Esophagus muscularis mucosa (tissue), 4 donors: Measurements from ENCODE around the gene LY9. TPM values are rescaled to one million over a fixed set of nuclear protein-coding genes. Genes with fewer than 3 reads are reported as not detected.

Experiments used
- DNase-seq: peaks from one replicate; pipeline ENCODE4 v3.0.0-alpha.2; 2017; ENCODE audit errors: extremely low spot score
- H3K27ac ChIP-seq, 4 donors: fragments of 200-600 bp; sonication (generic); replicated peaks in 1 of 4; 1 replicate in 3 of 4; 2 replicates in 1 of 4; pipeline ENCODE4 v1.5.1; 2016 to 2019; ENCODE audit warnings: mild to moderate bottlenecking in 1 of 4
- H3K27me3 ChIP-seq, 4 donors: fragments of 200-600 bp; sonication (generic); one replicate each; pipeline versions ENCODE4 v1.5.1 to v1.6.0; 2016 to 2019
- H3K36me3 ChIP-seq, 4 donors: fragments of 200-600 bp; sonication (generic); one replicate each; pipeline ENCODE4 v1.5.1; 2016 to 2019
- H3K4me1 ChIP-seq, 4 donors: fragments of 200-600 bp; sonication (generic); one replicate each; pipeline ENCODE4 v1.5.1; 2016 to 2019
- H3K4me3 ChIP-seq, 4 donors: fragments of 200-600 bp; sonication (generic); 1 replicate in 2 of 4; 2 replicates in 2 of 4; pipeline ENCODE4 v1.5.1; 2016 to 2019; ENCODE audit warnings: mild to moderate bottlenecking in 4 of 4, moderate library complexity in 1 of 4
- H3K9me3 ChIP-seq, 4 donors: fragments of 200-600 bp; sonication (generic); 1 replicate in 3 of 4; 2 replicates in 1 of 4; pipeline ENCODE4 v1.5.1; 2016 to 2019
- EP300 ChIP-seq: sonication (generic); formaldehyde crosslinking; IDR thresholded peaks from one replicate; pipeline ENCODE4 v1.6.1; 2017; ENCODE audit warnings: antibody characterized with exemption
- POLR2A ChIP-seq: fragments of 450-650 bp; IDR thresholded peaks from one replicate; pipeline ENCODE4 v1.6.1; 2017; ENCODE audit warnings: antibody characterized with exemption, moderate library complexity, mild to moderate bottlenecking, low read depth
- POLR2AphosphoS5 ChIP-seq, 2 donors: sonication (generic); formaldehyde crosslinking; IDR thresholded peaks; one replicate each; pipeline ENCODE4 v1.6.1; 2017; ENCODE audit warnings: antibody characterized with exemption in 2 of 2
- WGBS: methylation state at CpG from one replicate; pipeline ENCODE4 v1.1.5; 2018; 5-methylcytosine and 5-hydroxymethylcytosine counted together
- intact Hi-C: fragments of 100-400 bp; cut with DNase I; formaldehyde crosslinking; loops from one replicate; pipeline ENCODE4 v1.15.1; 2023
- total RNA-seq, 4 donors: library from RNA; depleted of rRNA; stranded (reverse); fragments of >200 nt; gene quantifications; one replicate each; pipeline versions ENCODE4 v1.1.0 to v1.2.1, GENCODE V29; 2016
- TF ChIP-seq, protein P1 (sequence below), 3 experiments: fragments of 200-600 bp in 2 of 3; fragments of 450-650 bp in 1 of 3; sonication (generic) in 2 of 3; IDR thresholded peaks; one replicate each; pipeline ENCODE4 v1.5.1; 2017 to 2019; ENCODE audit warnings: antibody characterized with exemption in 3 of 3, mild to moderate bottlenecking in 2 of 3, moderate library complexity in 1 of 3

Gene LY9
- total RNA-seq, 4 donors from 2014 or later = 0.26 to 0.66 TPM; not detected in 2

DNA sequence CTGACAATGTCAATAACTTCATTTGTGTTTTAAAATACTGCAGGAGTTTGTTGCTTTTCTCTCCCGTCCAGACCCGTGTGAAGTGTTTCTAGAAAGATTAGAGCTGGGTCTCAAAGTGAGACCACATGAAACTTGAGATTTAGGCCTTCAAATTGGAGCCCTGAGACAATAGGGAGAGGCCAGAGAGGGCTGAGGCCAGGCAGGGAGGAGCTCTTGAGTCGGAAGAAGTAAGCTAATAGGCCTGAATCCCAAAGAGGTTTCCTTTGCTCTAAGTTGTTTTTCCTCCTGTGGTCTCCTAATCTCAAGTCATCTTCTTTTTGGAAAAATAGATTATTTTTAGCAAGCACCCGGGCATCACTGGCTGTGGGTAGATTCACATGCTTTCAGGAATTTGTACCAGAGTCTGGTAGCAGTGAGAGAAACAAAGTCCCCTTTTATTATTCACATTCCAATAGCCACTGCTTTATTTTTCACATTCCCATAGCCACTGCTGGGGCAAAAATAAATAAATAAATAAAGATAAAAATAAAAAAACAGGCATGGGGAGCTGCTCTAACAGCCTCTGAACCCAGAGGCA, 41.1 kb downstream of the LY9 start:
- TF ChIP-seq POLR2AphosphoS5 (IDR thresholded peaks at IDR 0.05) = no peak
- TF ChIP-seq POLR2A = no peak
- TF ChIP-seq, protein P1, sequence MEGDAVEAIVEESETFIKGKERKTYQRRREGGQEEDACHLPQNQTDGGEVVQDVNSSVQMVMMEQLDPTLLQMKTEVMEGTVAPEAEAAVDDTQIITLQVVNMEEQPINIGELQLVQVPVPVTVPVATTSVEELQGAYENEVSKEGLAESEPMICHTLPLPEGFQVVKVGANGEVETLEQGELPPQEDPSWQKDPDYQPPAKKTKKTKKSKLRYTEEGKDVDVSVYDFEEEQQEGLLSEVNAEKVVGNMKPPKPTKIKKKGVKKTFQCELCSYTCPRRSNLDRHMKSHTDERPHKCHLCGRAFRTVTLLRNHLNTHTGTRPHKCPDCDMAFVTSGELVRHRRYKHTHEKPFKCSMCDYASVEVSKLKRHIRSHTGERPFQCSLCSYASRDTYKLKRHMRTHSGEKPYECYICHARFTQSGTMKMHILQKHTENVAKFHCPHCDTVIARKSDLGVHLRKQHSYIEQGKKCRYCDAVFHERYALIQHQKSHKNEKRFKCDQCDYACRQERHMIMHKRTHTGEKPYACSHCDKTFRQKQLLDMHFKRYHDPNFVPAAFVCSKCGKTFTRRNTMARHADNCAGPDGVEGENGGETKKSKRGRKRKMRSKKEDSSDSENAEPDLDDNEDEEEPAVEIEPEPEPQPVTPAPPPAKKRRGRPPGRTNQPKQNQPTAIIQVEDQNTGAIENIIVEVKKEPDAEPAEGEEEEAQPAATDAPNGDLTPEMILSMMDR (IDR thresholded peaks at IDR 0.05) = no peak
- TF ChIP-seq EP300 = no peak
- Histone ChIP-seq H3K4me1 (peaks cover 0 to 10% (median 3%) of the 10 kb centered on the region in 4 donors), H3K27ac (peak overlapping the region in 1 of 4 donors; percentile 39), H3K9me3 (no peaks in the 10 kb centered on the region), H3K27me3 (peaks cover 0 to 5% (median 0%) of the 10 kb centered on the region in 4 donors), H3K36me3 (no peaks in the 10 kb centered on the region), H3K4me3 (no peak overlapping the region)
- 36% methylated on average over 4 of the region's 4 CpGs for WGBS
- no peak for DNase-seq
- intact Hi-C loops = loop anchor here (10.0 kb wide), 1 partner anchor 278 kb away; the partner anchor contains the start of genes NIT1 and PFDN2

DNA sequence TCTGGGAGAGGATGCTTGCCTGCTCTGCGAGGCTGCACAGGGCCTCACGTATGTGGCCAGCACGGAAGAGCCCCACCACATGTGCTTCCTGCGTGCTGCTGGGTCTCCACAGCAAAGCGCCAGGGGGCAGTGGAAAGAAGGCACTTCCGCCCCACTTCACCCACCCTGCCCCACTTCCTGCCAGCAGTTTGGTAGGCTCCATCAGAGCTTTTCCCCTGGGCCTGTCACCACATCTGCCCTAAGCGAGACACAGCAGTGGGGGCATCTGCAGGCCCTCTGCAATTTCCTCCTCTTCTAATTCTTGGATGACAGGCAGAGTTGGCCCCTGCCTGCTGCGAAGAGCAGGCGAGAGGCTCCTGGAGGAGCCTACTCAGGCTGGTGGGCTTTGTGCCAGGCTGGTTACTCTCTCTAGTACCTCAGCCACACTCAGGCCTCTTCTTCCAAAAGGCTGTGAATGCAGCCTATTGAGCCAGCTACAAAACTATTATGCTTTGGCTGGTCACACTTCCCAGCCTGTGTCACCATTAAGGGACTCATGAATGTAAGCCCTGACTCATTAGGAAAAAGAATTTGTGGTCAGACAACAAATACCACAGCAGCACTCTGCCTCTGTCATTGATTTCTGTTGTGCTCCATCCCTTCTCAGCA, 41.7 kb downstream of the LY9 start:
- H3K9me3 ChIP-seq = no peaks in the 10 kb centered on the region
- no peaks in the 10 kb centered on the region for H3K36me3 ChIP-seq
- intact Hi-C loops = loop anchor here (10.0 kb wide), 1 partner anchor 277 kb away; the partner anchor contains the start of genes NIT1 and PFDN2
- WGBS = 64% methylated on average over 9 of the region's 9 CpGs
- peaks cover 0 to 5% (median 0%) of the 10 kb centered on the region in 4 donors for H3K27me3 ChIP-seq
- peak overlapping the region in 2 of 4 donors; percentile 11 to 39 for H3K27ac ChIP-seq
- DNase-seq = no peak
- H3K4me3 ChIP-seq = no peak overlapping the region
- TF ChIP-seq, protein P1 (IDR thresholded peaks at IDR 0.05) = no peak
- TF ChIP-seq POLR2AphosphoS5 (IDR thresholded peaks at IDR 0.05) = no peak
- TF ChIP-seq EP300 = no peak
- no peak for TF ChIP-seq POLR2A
- H3K4me1 ChIP-seq = peaks cover 0 to 10% (median 3%) of the 10 kb centered on the region in 4 donors

DNA sequence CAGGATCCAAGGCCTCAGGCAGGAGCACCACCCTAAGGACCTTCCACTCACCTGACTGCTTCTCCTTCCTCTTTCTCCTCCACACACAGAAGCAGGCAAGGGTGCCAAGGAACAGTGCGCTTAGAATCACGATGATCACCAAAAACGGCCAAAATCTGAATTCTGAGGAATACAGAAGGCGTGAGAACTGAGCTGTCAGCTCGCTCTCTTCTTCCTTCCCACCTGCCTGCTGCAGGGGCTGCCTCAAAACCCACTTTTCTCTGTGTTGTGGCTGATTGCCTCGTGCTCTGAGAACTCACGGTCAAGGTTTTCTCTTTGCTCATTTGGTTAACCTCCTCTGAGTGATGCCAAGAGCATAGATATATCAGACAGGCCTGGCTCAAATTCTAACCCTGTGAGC, 42.9 kb downstream of the LY9 start:
- Histone ChIP-seq H3K4me3 (no peak overlapping the region), H3K4me1 (peaks cover 0 to 10% (median 3%) of the 10 kb centered on the region in 4 donors), H3K36me3 (no peaks in the 10 kb centered on the region), H3K9me3 (no peaks in the 10 kb centered on the region), H3K27ac (no peak overlapping the region), H3K27me3 (no peaks in the 10 kb centered on the region)
- DNase-seq = no peak
- intact Hi-C loops = loop anchor here (10.0 kb wide), 1 partner anchor 276 kb away; the partner anchor contains the start of genes NIT1 and PFDN2
- 57% methylated on average over 7 of the region's 7 CpGs for WGBS
- TF ChIP-seq POLR2A (no peak), POLR2AphosphoS5 (IDR thresholded peaks at IDR 0.05) (no peak), EP300 (no peak)
- TF ChIP-seq, protein P1 (IDR thresholded peaks at IDR 0.05) = no peak

DNA sequence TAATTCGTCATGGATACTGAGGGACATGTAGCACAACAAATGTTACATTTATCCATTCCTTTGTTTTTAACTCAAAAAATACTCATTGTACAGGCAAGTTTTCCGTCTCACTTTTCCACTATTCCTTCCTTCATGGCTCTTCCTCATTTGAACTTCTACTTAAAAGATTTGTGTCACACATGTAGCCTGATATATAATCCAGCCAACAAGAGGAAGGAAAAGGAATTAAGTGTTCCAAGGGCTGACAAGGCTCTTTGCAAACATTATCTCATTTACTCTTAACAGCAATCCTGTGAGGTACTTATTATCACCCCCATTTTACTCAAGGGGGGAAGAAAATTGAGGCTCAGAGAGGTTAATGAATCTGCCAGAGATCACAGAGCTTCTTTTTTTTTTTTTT, 43.8 kb downstream of the LY9 start:
- 69% methylated on average over 2 of the region's 2 CpGs for WGBS
- TF ChIP-seq EP300 (no peak), POLR2A (no peak), POLR2AphosphoS5 (IDR thresholded peaks at IDR 0.05) (no peak)
- TF ChIP-seq, protein P1 (IDR thresholded peaks at IDR 0.05) = no peak
- H3K9me3 ChIP-seq = no peaks in the 10 kb centered on the region
- peaks cover 0 to 5% (median 0%) of the 10 kb centered on the region in 4 donors for H3K27me3 ChIP-seq
- no peak for DNase-seq
- H3K27ac ChIP-seq = no peak overlapping the region
- H3K36me3 ChIP-seq = no peaks in the 10 kb centered on the region
- peaks cover 0 to 10% (median 3%) of the 10 kb centered on the region in 4 donors for H3K4me1 ChIP-seq
- intact Hi-C loops = loop anchor here (10.0 kb wide), 1 partner anchor 275 kb away; the partner anchor contains the start of genes NIT1 and PFDN2
- no peak overlapping the region for H3K4me3 ChIP-seq
